Measurements from ENCODE around the gene HLA-F. TPM values are rescaled to one million over a fixed set of nuclear protein-coding genes. Genes with fewer than 3 reads are reported as not detected.

The HLA-F gene
- total and polyA plus RNA-seq, 12 donors: 24.0 to 191 (median 31.9) TPM

DNA sequence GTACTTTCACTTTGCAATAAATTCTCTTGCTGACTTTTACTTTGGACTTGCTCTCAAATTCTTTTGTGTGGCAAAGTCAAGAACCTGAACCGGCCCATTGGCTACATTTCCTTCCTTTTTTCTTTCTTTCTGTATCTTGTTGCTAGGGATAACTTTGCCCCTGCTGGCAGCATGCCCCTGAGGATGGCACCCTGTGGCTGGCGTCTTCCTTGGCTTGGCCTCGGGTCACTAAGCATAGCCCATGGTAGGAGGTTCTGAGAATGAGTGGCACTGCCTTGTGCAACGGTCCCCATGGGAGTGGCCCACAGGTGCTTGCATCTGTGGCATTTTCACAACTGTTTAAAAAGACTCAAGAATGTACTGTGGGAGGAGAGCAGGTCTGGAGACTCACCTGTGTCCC lies 14.0 kb upstream of the HLA-F start:
- peak overlapping the region in 1 of 10 donors; percentile 28 for H3K4me3 ChIP-seq
- WGBS, 2 donors: 55 to 61% methylated on average over 4 of the region's 4 CpGs
- H3K27ac ChIP-seq: peak overlapping the region in 1 of 10 donors; percentile 69
- H3K9me3 ChIP-seq: no peaks in the 10 kb centered on the region
- peaks cover 0 to 16% (median 0%) of the 10 kb centered on the region in 9 donors for H3K4me1 ChIP-seq
- TF ChIP-seq, protein P1, sequence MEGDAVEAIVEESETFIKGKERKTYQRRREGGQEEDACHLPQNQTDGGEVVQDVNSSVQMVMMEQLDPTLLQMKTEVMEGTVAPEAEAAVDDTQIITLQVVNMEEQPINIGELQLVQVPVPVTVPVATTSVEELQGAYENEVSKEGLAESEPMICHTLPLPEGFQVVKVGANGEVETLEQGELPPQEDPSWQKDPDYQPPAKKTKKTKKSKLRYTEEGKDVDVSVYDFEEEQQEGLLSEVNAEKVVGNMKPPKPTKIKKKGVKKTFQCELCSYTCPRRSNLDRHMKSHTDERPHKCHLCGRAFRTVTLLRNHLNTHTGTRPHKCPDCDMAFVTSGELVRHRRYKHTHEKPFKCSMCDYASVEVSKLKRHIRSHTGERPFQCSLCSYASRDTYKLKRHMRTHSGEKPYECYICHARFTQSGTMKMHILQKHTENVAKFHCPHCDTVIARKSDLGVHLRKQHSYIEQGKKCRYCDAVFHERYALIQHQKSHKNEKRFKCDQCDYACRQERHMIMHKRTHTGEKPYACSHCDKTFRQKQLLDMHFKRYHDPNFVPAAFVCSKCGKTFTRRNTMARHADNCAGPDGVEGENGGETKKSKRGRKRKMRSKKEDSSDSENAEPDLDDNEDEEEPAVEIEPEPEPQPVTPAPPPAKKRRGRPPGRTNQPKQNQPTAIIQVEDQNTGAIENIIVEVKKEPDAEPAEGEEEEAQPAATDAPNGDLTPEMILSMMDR (IDR thresholded peaks at IDR 0.05): no peak
- intact Hi-C loops (cut with DNase I): loop anchor here in 5 of 10 donors (5.0 to 10.0 kb wide), 4 partner anchors 43 to 306 kb away; no protein-coding TSS in a partner anchor
- H3K36me3 ChIP-seq: no peaks in the 10 kb centered on the region
- H3K27me3 ChIP-seq: peaks cover 0 to 22% (median 9%) of the 10 kb centered on the region in 7 donors
- ATAC-seq (no peak), DNase-seq (no peak)

DNA sequence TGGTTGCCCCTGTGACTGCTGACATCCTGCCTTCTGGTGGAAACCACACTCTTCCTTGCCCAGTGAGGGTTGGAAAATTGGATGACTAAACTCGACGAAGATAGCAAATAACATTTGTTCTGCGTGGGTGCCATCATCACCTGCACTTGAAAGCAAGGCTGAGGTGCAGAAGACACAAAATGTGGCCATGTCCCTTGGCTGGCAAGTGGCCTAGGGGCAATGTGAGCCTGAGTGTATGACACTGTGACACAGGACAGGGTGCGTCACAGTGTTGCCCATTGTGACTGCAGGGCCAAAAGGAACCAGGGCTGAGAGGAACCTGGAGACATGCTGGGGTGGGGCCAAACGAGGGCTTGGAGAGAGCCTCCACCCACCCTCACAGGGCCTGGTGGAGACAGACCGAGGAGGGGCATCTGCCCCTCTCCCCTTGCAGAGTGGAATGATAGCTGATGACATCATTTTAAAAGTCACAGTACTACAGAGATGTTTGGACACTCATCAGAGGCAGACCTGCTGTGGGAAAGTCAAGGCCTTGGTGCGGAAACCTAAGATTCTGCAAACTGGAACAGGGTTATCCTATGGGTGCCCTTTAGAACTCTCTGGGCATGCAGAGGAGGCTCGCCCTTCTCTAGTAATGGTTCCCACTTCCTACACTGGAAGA lies 12.8 kb upstream of the HLA-F start:
- DNase-seq: no peak
- intact Hi-C loops (cut with DNase I): loop anchor here in 1 of 10 donors (5.0 kb wide), 1 partner anchor 42 kb away; no protein-coding TSS in a partner anchor
- TF ChIP-seq, protein P1 (IDR thresholded peaks at IDR 0.05): no peak
- ATAC-seq: no peak
- Histone ChIP-seq H3K9me3 (no peaks in the 10 kb centered on the region), H3K36me3 (no peaks in the 10 kb centered on the region), H3K27me3 (peaks cover 0 to 22% (median 9%) of the 10 kb centered on the region in 7 donors), H3K27ac (no peak overlapping the region), H3K4me3 (no peak overlapping the region), H3K4me1 (peaks cover 0 to 16% (median 0%) of the 10 kb centered on the region in 9 donors)
- 79 to 84% methylated on average over 8 of the region's 8 CpGs for WGBS, 2 donors

DNA sequence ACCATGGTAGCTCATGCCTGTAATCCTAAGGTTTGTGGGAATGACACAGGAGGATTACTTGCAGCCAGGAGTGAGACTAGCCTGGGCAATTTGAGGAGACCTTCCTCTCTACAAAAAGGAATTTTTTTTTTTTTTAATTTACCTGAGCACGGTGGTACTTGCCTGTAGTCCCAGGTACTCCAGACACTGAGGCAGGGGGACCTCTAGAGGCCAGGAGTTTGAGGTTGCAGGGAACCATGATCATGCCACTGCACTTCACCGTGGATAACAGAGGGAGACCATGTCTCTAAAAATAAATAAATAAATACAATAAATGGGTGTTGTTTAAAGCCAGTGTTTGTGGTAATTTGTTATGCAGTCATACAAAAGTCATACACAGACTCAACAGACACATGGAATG lies 2.4 kb upstream of the HLA-F start:
- intact Hi-C loops (cut with DNase I): no loop called here
- no peak for DNase-seq
- no peaks in the 10 kb centered on the region for H3K9me3 ChIP-seq

More for the DNA sequence above, 2.4 kb upstream of the HLA-F start:
- H3K36me3 ChIP-seq: peaks cover 0 to 19% (median 8%) of the 10 kb centered on the region in 9 donors
- peaks cover 0 to 22% (median 19%) of the 10 kb centered on the region in 9 donors for H3K4me1 ChIP-seq
- ATAC-seq: no peak
- H3K27me3 ChIP-seq: no peaks in the 10 kb centered on the region
- H3K27ac ChIP-seq: no peak overlapping the region
- WGBS, 2 donors: 43 to 50% methylated on average over 2 of the region's 2 CpGs
- TF ChIP-seq, protein P1 (IDR thresholded peaks at IDR 0.05): no peak
- no peak overlapping the region for H3K4me3 ChIP-seq
